HEK293 (cell line): Measurements from ENCODE around the gene MCUR1.
"Not testable (repeated sequence)": the region's sequence is repeated elsewhere in the genome, so short reads cannot be mapped to it uniquely, and the experiment has no call there.

Source experiments
- CTCF ChIA-PET: fragments of 350-600 bp; formaldehyde crosslinking; extraction: SDS; loops from one replicate; lab custom pipeline; 2021; ENCODE audit warnings: antibody characterized with exemption; lab: Yijun Ruan, JAX
- POLR2A ChIA-PET: fragments of 300-600 bp; formaldehyde crosslinking; extraction: SDS; loops from one replicate; lab custom pipeline; 2020; ENCODE audit warnings: antibody characterized with exemption, inconsistent platforms; lab: Yijun Ruan, JAX
- H3K27ac ChIP-seq: fragments of 200-500 bp; sonication (Bioruptor generic); 2 replicates; pipeline ENCODE4 v1.5.1; 2014; ENCODE audit warnings: low read depth, low read length, control low read depth, inconsistent platforms; ENCODE audit errors: extremely low read depth
- H3K36me3 ChIP-seq, 2 experiments: fragments of 200-500 bp in 1 of 2; sonication (Bioruptor generic) in 1 of 2; 1 replicate in 1 of 2; 2 replicates in 1 of 2; pipeline ENCODE4 v1.5.1; 2014 to 2017; ENCODE audit warnings: inconsistent platforms in 2 of 2, low read length in 2 of 2; ENCODE audit not compliant: control insufficient read depth in 2 of 2, insufficient read depth in 1 of 2
- H3K4me1 ChIP-seq: fragments of 200-500 bp; sonication (Bioruptor generic); 2 replicates; pipeline ENCODE4 v1.5.1; 2014; ENCODE audit warnings: mild to moderate bottlenecking, low read length, inconsistent platforms; ENCODE audit not compliant: control insufficient read depth, insufficient read depth
- H3K4me3 ChIP-seq: 2 replicates; pipeline ENCODE4 v1.5.1; 2011; ENCODE audit warnings: low read depth, mild to moderate bottlenecking, control low read depth, low read length, moderate library complexity
- H3K9me3 ChIP-seq: fragments of 200-500 bp; sonication (Bioruptor generic); 2 replicates; pipeline ENCODE4 v1.5.1; 2014; ENCODE audit warnings: low read depth, low read length, inconsistent platforms; ENCODE audit not compliant: control insufficient read depth, insufficient read depth
- BCL11A ChIP-seq: fragments of 450-650 bp; formaldehyde crosslinking; IDR thresholded peaks from 2 replicates; pipeline ENCODE4 v1.5.1; 2016; ENCODE audit warnings: low read depth, missing biosample characterization, missing genetic modification characterization
- HOXC10 ChIP-seq: sonication (generic); formaldehyde crosslinking; IDR thresholded peaks from 2 replicates; pipeline ENCODE4 v1.8.1; 2023; ENCODE audit warnings: mild to moderate bottlenecking, missing genetic modification reagents
- KLF16 ChIP-seq: fragments of 450-650 bp; formaldehyde crosslinking; IDR thresholded peaks from 2 replicates; pipeline ENCODE4 v1.5.1; 2017; ENCODE audit warnings: missing biosample characterization, missing genetic modification characterization
- ZNF138 ChIP-seq: fragments of 450-650 bp; formaldehyde crosslinking; IDR thresholded peaks from 2 replicates; pipeline ENCODE4 v1.5.1; 2016; ENCODE audit warnings: missing biosample characterization, missing genetic modification characterization, borderline replicate concordance
- ZNF157 ChIP-seq: fragments of 450-650 bp; formaldehyde crosslinking; IDR thresholded peaks from 2 replicates; pipeline ENCODE4 v1.5.1; 2016; ENCODE audit warnings: missing biosample characterization, missing genetic modification characterization
- ZNF391 ChIP-seq: fragments of 450-650 bp; formaldehyde crosslinking; IDR thresholded peaks from 2 replicates; pipeline ENCODE4 v1.5.1; 2016; ENCODE audit warnings: low read depth, missing biosample characterization, missing genetic modification characterization, borderline replicate concordance
- ZNF423 ChIP-seq: fragments of 450-650 bp; formaldehyde crosslinking; IDR thresholded peaks from 2 replicates; pipeline ENCODE4 v1.5.1; 2016; ENCODE audit warnings: missing biosample characterization, missing genetic modification characterization
- ZNF544 ChIP-seq: fragments of 450-650 bp; formaldehyde crosslinking; IDR thresholded peaks from 2 replicates; pipeline ENCODE4 v1.5.0; 2017; ENCODE audit warnings: missing biosample characterization, missing genetic modification characterization
- ZNF555 ChIP-seq: fragments of 450-650 bp; formaldehyde crosslinking; conservative IDR thresholded peaks from 2 replicates; pipeline ENCODE4 v1.5.1; 2017; ENCODE audit warnings: missing biosample characterization, mild to moderate bottlenecking, missing genetic modification characterization, inconsistent platforms
- ZNF701 ChIP-seq: fragments of 450-650 bp; formaldehyde crosslinking; IDR thresholded peaks from 2 replicates; pipeline ENCODE4 v1.5.1; 2016; ENCODE audit warnings: missing biosample characterization, missing genetic modification characterization
- ZNF830 ChIP-seq: fragments of 450-650 bp; IDR thresholded peaks from 2 replicates; pipeline ENCODE4 v1.5.0; 2018; ENCODE audit warnings: missing biosample characterization, missing genetic modification characterization, low read depth, mild to moderate bottlenecking, moderate library complexity
- ZSCAN23 ChIP-seq: fragments of 450-650 bp; formaldehyde crosslinking; IDR thresholded peaks from 2 replicates; pipeline ENCODE4 v1.5.1; 2016; ENCODE audit warnings: missing biosample characterization, missing genetic modification characterization
- TF ChIP-seq, protein P1 (sequence below): fragments of 450-650 bp; formaldehyde crosslinking; IDR thresholded peaks from 2 replicates; pipeline ENCODE4 v1.5.1; 2016; ENCODE audit warnings: missing biosample characterization, missing genetic modification characterization
- TF ChIP-seq, protein P2 (sequence below): fragments of 450-650 bp; formaldehyde crosslinking; IDR thresholded peaks from 2 replicates; pipeline ENCODE4 v1.5.1; 2017; ENCODE audit warnings: missing biosample characterization, missing genetic modification characterization
- TF ChIP-seq, protein P3 (sequence below): fragments of 450-650 bp; formaldehyde crosslinking; IDR thresholded peaks from 2 replicates; pipeline ENCODE4 v1.5.1; 2016; ENCODE audit warnings: missing biosample characterization, missing genetic modification characterization
- TF ChIP-seq, protein P4 (sequence below): fragments of 450-650 bp; formaldehyde crosslinking; IDR thresholded peaks from 2 replicates; pipeline ENCODE4 v1.5.1; 2016; ENCODE audit warnings: missing biosample characterization, missing genetic modification characterization
- TF ChIP-seq, protein P5 (sequence below): fragments of 450-650 bp; IDR thresholded peaks from 2 replicates; pipeline ENCODE4 v1.5.1; 2018; ENCODE audit warnings: missing biosample characterization, mild to moderate bottlenecking, missing genetic modification characterization

Gene MCUR1

DNA sequence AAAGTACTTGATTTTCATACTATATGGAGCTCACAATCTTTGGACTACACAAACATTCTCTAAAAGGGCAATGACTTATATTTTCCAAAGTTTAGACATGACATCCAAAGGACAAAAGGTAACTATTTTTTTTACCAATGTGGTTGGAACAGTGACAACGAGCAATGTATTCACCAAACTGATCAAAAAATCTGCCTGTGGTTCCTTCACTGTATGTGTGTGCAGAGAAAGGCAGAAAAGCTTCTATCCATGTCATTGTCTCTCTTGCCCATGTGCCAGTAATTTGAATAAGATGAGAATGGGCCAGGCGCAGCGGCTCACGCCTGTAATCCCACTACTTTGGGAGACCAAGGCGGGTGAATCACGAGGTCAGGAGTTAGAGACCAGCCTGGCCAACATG is 25.5 kb downstream of the MCUR1 start:
- POLR2A ChIA-PET, result no interaction called here
- CTCF ChIA-PET, result interaction anchor here (0.6 to 1.6 kb wide), 3 partner anchors 85 to 278 kb away, joined by 3 to 6 read pairs (median 4); partner anchors contain the start of gene NOL7

DNA sequence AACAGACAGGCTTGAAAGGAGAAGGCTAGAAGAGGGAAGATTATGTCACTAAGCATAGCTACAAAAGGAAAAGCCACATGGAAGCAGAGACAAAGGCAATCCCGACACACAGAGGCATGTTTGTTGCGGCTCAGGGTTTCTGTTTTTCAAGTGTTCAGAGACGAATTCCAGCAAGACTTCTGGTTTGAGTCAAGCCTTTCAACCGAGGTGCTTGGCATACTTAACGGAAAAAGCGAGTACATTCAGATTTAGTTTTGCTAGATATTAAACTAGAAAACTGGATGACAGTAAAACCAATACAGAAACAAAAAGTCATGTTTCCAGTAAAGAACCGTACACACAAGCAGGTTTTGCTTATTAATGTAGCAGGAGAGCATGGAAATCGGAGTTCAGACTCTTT is 27.2 kb downstream of the MCUR1 start:
- CTCF ChIA-PET, result interaction anchor here (0.7 to 4.2 kb wide), 6 partner anchors 8 to 280 kb away, joined by 3 to 22 read pairs (median 5); no protein-coding TSS in a partner anchor
- Histone ChIP-seq H3K4me3 (no peak overlapping the region), H3K9me3 (no peaks in the 10 kb centered on the region), H3K36me3 (peaks cover 5 to 14% of the 10 kb centered on the region in 2 experiments), H3K27ac (no peak overlapping the region), H3K4me1 (no peaks in the 10 kb centered on the region)
- POLR2A ChIA-PET, result no interaction called here
- no peak for TF ChIP-seq ZSCAN23 (tag by site-specific recombination)
- TF ChIP-seq BCL11A (tag by site-specific recombination), result no peak

More for the DNA sequence above, 25.5 kb downstream of the MCUR1 start:
- H3K9me3 ChIP-seq, result no peaks in the 10 kb centered on the region
- H3K36me3 ChIP-seq, result peaks cover 5 to 27% of the 10 kb centered on the region in 2 experiments
- TF ChIP-seq ZNF423 (no peak), ZNF138 (tag by site-specific recombination) (no peak), HOXC10 (CRISPR knock-in tag) (no peak), ZNF544 (tag by site-specific recombination) (no peak)
- TF ChIP-seq, protein P1, sequence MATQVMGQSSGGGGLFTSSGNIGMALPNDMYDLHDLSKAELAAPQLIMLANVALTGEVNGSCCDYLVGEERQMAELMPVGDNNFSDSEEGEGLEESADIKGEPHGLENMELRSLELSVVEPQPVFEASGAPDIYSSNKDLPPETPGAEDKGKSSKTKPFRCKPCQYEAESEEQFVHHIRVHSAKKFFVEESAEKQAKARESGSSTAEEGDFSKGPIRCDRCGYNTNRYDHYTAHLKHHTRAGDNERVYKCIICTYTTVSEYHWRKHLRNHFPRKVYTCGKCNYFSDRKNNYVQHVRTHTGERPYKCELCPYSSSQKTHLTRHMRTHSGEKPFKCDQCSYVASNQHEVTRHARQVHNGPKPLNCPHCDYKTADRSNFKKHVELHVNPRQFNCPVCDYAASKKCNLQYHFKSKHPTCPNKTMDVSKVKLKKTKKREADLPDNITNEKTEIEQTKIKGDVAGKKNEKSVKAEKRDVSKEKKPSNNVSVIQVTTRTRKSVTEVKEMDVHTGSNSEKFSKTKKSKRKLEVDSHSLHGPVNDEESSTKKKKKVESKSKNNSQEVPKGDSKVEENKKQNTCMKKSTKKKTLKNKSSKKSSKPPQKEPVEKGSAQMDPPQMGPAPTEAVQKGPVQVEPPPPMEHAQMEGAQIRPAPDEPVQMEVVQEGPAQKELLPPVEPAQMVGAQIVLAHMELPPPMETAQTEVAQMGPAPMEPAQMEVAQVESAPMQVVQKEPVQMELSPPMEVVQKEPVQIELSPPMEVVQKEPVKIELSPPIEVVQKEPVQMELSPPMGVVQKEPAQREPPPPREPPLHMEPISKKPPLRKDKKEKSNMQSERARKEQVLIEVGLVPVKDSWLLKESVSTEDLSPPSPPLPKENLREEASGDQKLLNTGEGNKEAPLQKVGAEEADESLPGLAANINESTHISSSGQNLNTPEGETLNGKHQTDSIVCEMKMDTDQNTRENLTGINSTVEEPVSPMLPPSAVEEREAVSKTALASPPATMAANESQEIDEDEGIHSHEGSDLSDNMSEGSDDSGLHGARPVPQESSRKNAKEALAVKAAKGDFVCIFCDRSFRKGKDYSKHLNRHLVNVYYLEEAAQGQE (tag by site-specific recombination), result no peak
- H3K4me3 ChIP-seq, result no peak overlapping the region
- H3K27ac ChIP-seq, result no peak overlapping the region
- H3K4me1 ChIP-seq, result no peaks in the 10 kb centered on the region

DNA sequence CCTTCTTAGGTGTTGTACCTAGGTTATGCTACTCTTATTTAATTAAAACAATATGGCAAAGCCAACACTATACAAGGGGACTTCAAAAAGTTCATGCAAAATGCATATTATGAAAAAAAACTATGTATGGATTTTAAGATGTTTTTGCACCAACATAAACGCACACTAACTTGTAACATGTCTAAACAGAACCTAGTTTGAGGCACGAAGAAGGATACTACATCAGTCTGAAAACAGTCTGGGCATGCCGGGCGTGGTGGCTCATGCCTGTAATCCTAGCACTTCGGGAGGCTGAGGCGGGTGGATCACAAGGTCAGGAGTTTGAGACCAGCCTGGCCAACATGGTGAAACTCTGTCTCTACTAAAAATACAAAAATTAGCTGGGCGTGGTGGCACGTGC is 34.2 kb downstream of the MCUR1 start:
- POLR2A ChIA-PET, result not testable (repeated sequence)
- CTCF ChIA-PET, result interaction anchor here (0.6 to 0.9 kb wide), 4 partner anchors 9 to 286 kb away, joined by 3 to 5 read pairs (median 4); no protein-coding TSS in a partner anchor

DNA sequence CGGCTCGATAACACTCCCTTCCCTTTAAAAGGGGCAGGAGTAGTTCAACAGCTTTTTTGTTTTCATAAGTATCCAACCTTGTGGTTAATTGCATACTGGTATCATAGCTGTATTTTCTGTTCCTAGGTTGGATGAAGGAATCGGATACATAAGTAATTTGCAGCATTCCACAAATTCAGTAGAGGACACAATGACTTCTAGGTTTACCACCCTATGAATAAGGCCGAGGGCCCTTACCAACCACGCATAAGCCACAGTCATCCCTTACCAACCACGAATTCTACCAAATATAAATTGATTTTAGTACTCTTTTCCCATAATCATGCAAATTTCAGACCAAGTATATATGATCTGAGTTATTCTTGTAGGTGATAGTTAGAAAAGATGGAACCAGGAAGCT is 36.3 kb downstream of the MCUR1 start:
- Histone ChIP-seq H3K27ac (no peak overlapping the region), H3K4me1 (no peaks in the 10 kb centered on the region), H3K4me3 (no peak overlapping the region), H3K9me3 (no peaks in the 10 kb centered on the region), H3K36me3 (no peaks in the 10 kb centered on the region; a peak in 1 of 3 replicates)
- POLR2A ChIA-PET, result interaction anchor here (0.7 kb wide), 1 partner anchor 482 kb away, joined by 3 read pairs; no protein-coding TSS in a partner anchor
- CTCF ChIA-PET, result interaction anchor here (0.6 to 2.9 kb wide), 5 partner anchors 9 to 1208 kb away, joined by 3 to 10 read pairs (median 4); no protein-coding TSS in a partner anchor
- no peak for TF ChIP-seq ZNF391 (tag by site-specific recombination)
- no peak for TF ChIP-seq ZNF555 (tag by site-specific recombination)
- TF ChIP-seq ZNF701, result no peak
- TF ChIP-seq, protein P2, sequence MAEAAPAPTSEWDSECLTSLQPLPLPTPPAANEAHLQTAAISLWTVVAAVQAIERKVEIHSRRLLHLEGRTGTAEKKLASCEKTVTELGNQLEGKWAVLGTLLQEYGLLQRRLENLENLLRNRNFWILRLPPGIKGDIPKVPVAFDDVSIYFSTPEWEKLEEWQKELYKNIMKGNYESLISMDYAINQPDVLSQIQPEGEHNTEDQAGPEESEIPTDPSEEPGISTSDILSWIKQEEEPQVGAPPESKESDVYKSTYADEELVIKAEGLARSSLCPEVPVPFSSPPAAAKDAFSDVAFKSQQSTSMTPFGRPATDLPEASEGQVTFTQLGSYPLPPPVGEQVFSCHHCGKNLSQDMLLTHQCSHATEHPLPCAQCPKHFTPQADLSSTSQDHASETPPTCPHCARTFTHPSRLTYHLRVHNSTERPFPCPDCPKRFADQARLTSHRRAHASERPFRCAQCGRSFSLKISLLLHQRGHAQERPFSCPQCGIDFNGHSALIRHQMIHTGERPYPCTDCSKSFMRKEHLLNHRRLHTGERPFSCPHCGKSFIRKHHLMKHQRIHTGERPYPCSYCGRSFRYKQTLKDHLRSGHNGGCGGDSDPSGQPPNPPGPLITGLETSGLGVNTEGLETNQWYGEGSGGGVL, result no peak
- TF ChIP-seq, protein P3, sequence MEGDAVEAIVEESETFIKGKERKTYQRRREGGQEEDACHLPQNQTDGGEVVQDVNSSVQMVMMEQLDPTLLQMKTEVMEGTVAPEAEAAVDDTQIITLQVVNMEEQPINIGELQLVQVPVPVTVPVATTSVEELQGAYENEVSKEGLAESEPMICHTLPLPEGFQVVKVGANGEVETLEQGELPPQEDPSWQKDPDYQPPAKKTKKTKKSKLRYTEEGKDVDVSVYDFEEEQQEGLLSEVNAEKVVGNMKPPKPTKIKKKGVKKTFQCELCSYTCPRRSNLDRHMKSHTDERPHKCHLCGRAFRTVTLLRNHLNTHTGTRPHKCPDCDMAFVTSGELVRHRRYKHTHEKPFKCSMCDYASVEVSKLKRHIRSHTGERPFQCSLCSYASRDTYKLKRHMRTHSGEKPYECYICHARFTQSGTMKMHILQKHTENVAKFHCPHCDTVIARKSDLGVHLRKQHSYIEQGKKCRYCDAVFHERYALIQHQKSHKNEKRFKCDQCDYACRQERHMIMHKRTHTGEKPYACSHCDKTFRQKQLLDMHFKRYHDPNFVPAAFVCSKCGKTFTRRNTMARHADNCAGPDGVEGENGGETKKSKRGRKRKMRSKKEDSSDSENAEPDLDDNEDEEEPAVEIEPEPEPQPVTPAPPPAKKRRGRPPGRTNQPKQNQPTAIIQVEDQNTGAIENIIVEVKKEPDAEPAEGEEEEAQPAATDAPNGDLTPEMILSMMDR (tag by site-specific recombination), result no peak
- TF ChIP-seq, protein P4, sequence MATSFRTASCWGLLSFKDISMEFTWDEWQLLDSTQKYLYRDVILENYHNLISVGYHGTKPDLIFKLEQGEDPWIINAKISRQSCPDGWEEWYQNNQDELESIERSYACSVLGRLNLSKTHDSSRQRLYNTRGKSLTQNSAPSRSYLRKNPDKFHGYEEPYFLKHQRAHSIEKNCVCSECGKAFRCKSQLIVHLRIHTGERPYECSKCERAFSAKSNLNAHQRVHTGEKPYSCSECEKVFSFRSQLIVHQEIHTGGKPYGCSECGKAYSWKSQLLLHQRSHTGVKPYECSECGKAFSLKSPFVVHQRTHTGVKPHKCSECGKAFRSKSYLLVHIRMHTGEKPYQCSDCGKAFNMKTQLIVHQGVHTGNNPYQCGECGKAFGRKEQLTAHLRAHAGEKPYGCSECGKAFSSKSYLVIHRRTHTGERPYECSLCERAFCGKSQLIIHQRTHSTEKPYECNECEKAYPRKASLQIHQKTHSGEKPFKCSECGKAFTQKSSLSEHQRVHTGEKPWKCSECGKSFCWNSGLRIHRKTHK, result no peak
- no peak for TF ChIP-seq ZNF157 (tag by site-specific recombination)
- TF ChIP-seq ZNF830 (tag by site-specific recombination), result no peak
- TF ChIP-seq, protein P5, sequence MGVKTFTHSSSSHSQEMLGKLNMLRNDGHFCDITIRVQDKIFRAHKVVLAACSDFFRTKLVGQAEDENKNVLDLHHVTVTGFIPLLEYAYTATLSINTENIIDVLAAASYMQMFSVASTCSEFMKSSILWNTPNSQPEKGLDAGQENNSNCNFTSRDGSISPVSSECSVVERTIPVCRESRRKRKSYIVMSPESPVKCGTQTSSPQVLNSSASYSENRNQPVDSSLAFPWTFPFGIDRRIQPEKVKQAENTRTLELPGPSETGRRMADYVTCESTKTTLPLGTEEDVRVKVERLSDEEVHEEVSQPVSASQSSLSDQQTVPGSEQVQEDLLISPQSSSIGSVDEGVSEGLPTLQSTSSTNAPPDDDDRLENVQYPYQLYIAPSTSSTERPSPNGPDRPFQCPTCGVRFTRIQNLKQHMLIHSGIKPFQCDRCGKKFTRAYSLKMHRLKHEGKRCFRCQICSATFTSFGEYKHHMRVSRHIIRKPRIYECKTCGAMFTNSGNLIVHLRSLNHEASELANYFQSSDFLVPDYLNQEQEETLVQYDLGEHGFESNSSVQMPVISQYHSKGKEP (tag by site-specific recombination), result no peak
- no peak for TF ChIP-seq KLF16 (tag by site-specific recombination)

More for the DNA sequence above, 34.2 kb downstream of the MCUR1 start:
- not testable (repeated sequence) for H3K4me3 ChIP-seq, H3K4me1 ChIP-seq, H3K27ac ChIP-seq, H3K36me3 ChIP-seq, H3K9me3 ChIP-seq
